ENCODE measurements around the gene PTEN.

PTEN gene

GRCh38 chr10:87976101-87976743 is 112.8 kb downstream of the PTEN start:
- no peak overlapping the region for H3K27ac ChIP-seq (ENCODE audit: low read depth, low read length, poor library complexity, severe bottlenecking)

GRCh38 chr10:87978166-87978565 is 114.7 kb downstream of the PTEN start:
- Histone ChIP-seq H2AFZ (ENCODE audit: low read length) (no peak overlapping the region), H3K79me2 (ENCODE audit: insufficient read depth, low read length) (no peaks in the 10 kb centered on the region), H3K27ac (ENCODE audit: low read depth, low read length, poor library complexity, severe bottlenecking) (no peak overlapping the region), H3K4me2 (ENCODE audit: low read length) (no peak overlapping the region), H3K9me3 (ENCODE audit: low read length) (no peaks in the 10 kb centered on the region), H3K36me3 (ENCODE audit: insufficient read depth, low read length) (no peaks in the 10 kb centered on the region), H3K4me1 (ENCODE audit: insufficient read depth, low read length, severe bottlenecking) (no peaks in the 10 kb centered on the region), H3K4me3 (ENCODE audit: low read depth, low read length, poor library complexity, severe bottlenecking) (no peak overlapping the region), H3K27me3 (ENCODE audit: insufficient read depth, low read length) (no peaks in the 10 kb centered on the region), H4K20me1 (ENCODE audit: insufficient read depth, low read length) (no peaks in the 10 kb centered on the region), H3K9me2 (ENCODE audit: low read depth, low read length) (no peaks in the 10 kb centered on the region), H3K9ac (ENCODE audit: low read length) (no peak overlapping the region), H3F3A (ENCODE audit: insufficient read depth, low read length) (no peaks in the 10 kb centered on the region)
- TF ChIP-seq CTCF (IDR thresholded peaks at IDR 0.05; ENCODE audit: low read length) (no peak), EZH2 (IDR thresholded peaks at IDR 0.05; ENCODE audit: borderline replicate concordance, low read length) (no peak)

More at GRCh38 chr10:87976101-87976743, 112.8 kb downstream of the PTEN start:
- Histone ChIP-seq H3K4me2 (ENCODE audit: low read length) (no peak overlapping the region), H4K20me1 (ENCODE audit: insufficient read depth, low read length) (no peaks in the 10 kb centered on the region), H2AFZ (ENCODE audit: low read length) (no peak overlapping the region), H3K9me3 (ENCODE audit: low read length) (no peaks in the 10 kb centered on the region), H3K27me3 (ENCODE audit: insufficient read depth, low read length) (no peaks in the 10 kb centered on the region), H3K79me2 (ENCODE audit: insufficient read depth, low read length) (no peaks in the 10 kb centered on the region), H3K4me3 (ENCODE audit: low read depth, low read length, poor library complexity, severe bottlenecking) (no peak overlapping the region), H3K4me1 (ENCODE audit: insufficient read depth, low read length, severe bottlenecking) (no peaks in the 10 kb centered on the region), H3F3A (ENCODE audit: insufficient read depth, low read length) (no peaks in the 10 kb centered on the region), H3K36me3 (ENCODE audit: insufficient read depth, low read length) (no peaks in the 10 kb centered on the region), H3K9ac (ENCODE audit: low read length) (no peak overlapping the region), H3K9me2 (ENCODE audit: low read depth, low read length) (no peaks in the 10 kb centered on the region)
- no peak for TF ChIP-seq CTCF (IDR thresholded peaks at IDR 0.05; ENCODE audit: low read length)
- no peak for TF ChIP-seq EZH2 (IDR thresholded peaks at IDR 0.05; ENCODE audit: borderline replicate concordance, low read length)

GRCh38 chr10:87979847-87980246 is 116.4 kb downstream of the PTEN start:
- TF ChIP-seq EZH2 (IDR thresholded peaks at IDR 0.05; ENCODE audit: borderline replicate concordance, low read length) = no peak
- TF ChIP-seq CTCF (IDR thresholded peaks at IDR 0.05; ENCODE audit: low read length) = no peak
- Histone ChIP-seq H3F3A (ENCODE audit: insufficient read depth, low read length) (no peaks in the 10 kb centered on the region), H3K4me2 (ENCODE audit: low read length) (no peak overlapping the region), H2AFZ (ENCODE audit: low read length) (no peak overlapping the region), H3K9me3 (ENCODE audit: low read length) (no peaks in the 10 kb centered on the region), H3K27ac (ENCODE audit: low read depth, low read length, poor library complexity, severe bottlenecking) (no peak overlapping the region), H3K9me2 (ENCODE audit: low read depth, low read length) (no peaks in the 10 kb centered on the region), H3K4me3 (ENCODE audit: low read depth, low read length, poor library complexity, severe bottlenecking) (no peak overlapping the region), H3K36me3 (ENCODE audit: insufficient read depth, low read length) (no peaks in the 10 kb centered on the region), H4K20me1 (ENCODE audit: insufficient read depth, low read length) (no peaks in the 10 kb centered on the region), H3K27me3 (ENCODE audit: insufficient read depth, low read length) (no peaks in the 10 kb centered on the region), H3K9ac (ENCODE audit: low read length) (no peak overlapping the region), H3K79me2 (ENCODE audit: insufficient read depth, low read length) (no peaks in the 10 kb centered on the region), H3K4me1 (ENCODE audit: insufficient read depth, low read length, severe bottlenecking) (no peaks in the 10 kb centered on the region)

Measured in OCI-LY1 (cell line).